Vagina (tissue), 2 donors: ENCODE results near the gene PRKCE. TPM values are rescaled to one million over a fixed set of nuclear protein-coding genes. Genes with fewer than 3 reads are reported as not detected.

Experiments used
- DNase-seq, 2 donors: peaks; one replicate each; pipeline ENCODE4 v3.0.0-alpha.2; 2017; ENCODE audit errors: extremely low spot score in 2 of 2
- H3K27ac ChIP-seq: fragments of 200-600 bp; sonication (generic); one replicate; pipeline ENCODE4 v1.5.1; 2019
- H3K27me3 ChIP-seq: fragments of 200-600 bp; sonication (generic); one replicate; pipeline ENCODE4 v1.5.1; 2019
- H3K36me3 ChIP-seq, 2 donors: fragments of 200-600 bp; sonication (generic); one replicate each; pipeline ENCODE4 v1.5.1; 2017 to 2019
- H3K4me1 ChIP-seq: fragments of 200-600 bp; sonication (generic); one replicate; pipeline ENCODE4 v1.5.1; 2019
- H3K4me3 ChIP-seq, 2 donors: fragments of 200-600 bp; sonication (generic); 1 replicate in 1 of 2; 2 replicates in 1 of 2; pipeline ENCODE4 v1.5.1; 2016 to 2019
- H3K9me3 ChIP-seq: fragments of 200-600 bp; sonication (generic); one replicate; pipeline ENCODE4 v1.5.1; 2019
- CTCF ChIP-seq, 3 experiments: fragments of 450-650 bp in 2 of 3; fragments of 200-600 bp in 1 of 3; sonication (generic) in 1 of 3; IDR thresholded peaks; one replicate each; pipeline ENCODE4 v1.5.1; 2017 to 2019; ENCODE audit warnings: antibody characterized with exemption in 3 of 3, mild to moderate bottlenecking in 2 of 3, moderate library complexity in 2 of 3
- POLR2A ChIP-seq, 2 donors: fragments of 450-650 bp; IDR thresholded peaks; one replicate each; pipeline ENCODE4 v1.6.1; 2017; ENCODE audit warnings: antibody characterized with exemption in 2 of 2, mild to moderate bottlenecking in 2 of 2, moderate library complexity in 2 of 2
- POLR2AphosphoS5 ChIP-seq, 2 donors: sonication (generic); formaldehyde crosslinking; IDR thresholded peaks; one replicate each; pipeline ENCODE4 v1.9.0; 2017; ENCODE audit warnings: antibody characterized with exemption in 2 of 2, mild to moderate bottlenecking in 2 of 2, low read depth in 1 of 2; ENCODE audit not compliant: insufficient read depth in 1 of 2
- intact Hi-C: fragments of 100-400 bp; cut with DNase I; formaldehyde crosslinking; loops from one replicate; pipeline ENCODE4 v1.15.1; 2023
- total RNA-seq: library from RNA; depleted of rRNA; stranded (reverse); fragments of >200 nt; gene quantifications from one replicate; pipeline ENCODE4 v1.2.3, GENCODE V29; 2016

PRKCE gene
- total RNA-seq, 1 donor from 2014 or later: 11.8 TPM

- no peaks in the 10 kb centered on the region for H3K36me3 ChIP-seq
- H3K4me3 ChIP-seq: no peak overlapping the region
- intact Hi-C loops: no loop called here
- DNase-seq: peak in 1 of 2 donors; percentile 74
- no peaks in the 10 kb centered on the region for H3K9me3 ChIP-seq
- H3K4me1 ChIP-seq: peaks cover 43% of the 10 kb centered on the region
- TF ChIP-seq CTCF (IDR thresholded peaks at IDR 0.05): no peak
- no peak for TF ChIP-seq POLR2AphosphoS5 (IDR thresholded peaks at IDR 0.05; ENCODE audit: insufficient read depth in 1 of 2, low read depth in 1 of 2)
- no peak for TF ChIP-seq POLR2A (IDR thresholded peaks at IDR 0.05)
- H3K27ac ChIP-seq: peak overlapping the region; percentile 14
- no peaks in the 10 kb centered on the region for H3K27me3 ChIP-seq
Observed at GRCh38 chr2:45963816-45964215, 312.3 kb downstream of the PRKCE start.

GRCh38 chr2:45964223-45964841, 312.9 kb downstream of the PRKCE start:
- no peak overlapping the region for H3K4me3 ChIP-seq
- peak overlapping the region; percentile 14 for H3K27ac ChIP-seq
- DNase-seq: peak in 1 of 2 donors; percentile 90
- peaks cover 43% of the 10 kb centered on the region for H3K4me1 ChIP-seq
- intact Hi-C loops: no loop called here
- TF ChIP-seq CTCF (IDR thresholded peaks at IDR 0.05) (no peak), POLR2AphosphoS5 (IDR thresholded peaks at IDR 0.05; ENCODE audit: insufficient read depth in 1 of 2, low read depth in 1 of 2) (peak; percentile 43 to 79)
- H3K36me3 ChIP-seq: no peaks in the 10 kb centered on the region
- no peaks in the 10 kb centered on the region for H3K9me3 ChIP-seq
- H3K27me3 ChIP-seq: no peaks in the 10 kb centered on the region

- no peaks in the 10 kb centered on the region for H3K9me3 ChIP-seq
- H3K27me3 ChIP-seq: no peaks in the 10 kb centered on the region
- TF ChIP-seq POLR2AphosphoS5 (IDR thresholded peaks at IDR 0.05; ENCODE audit: insufficient read depth in 1 of 2, low read depth in 1 of 2) (no peak), CTCF (IDR thresholded peaks at IDR 0.05) (no peak), POLR2A (IDR thresholded peaks at IDR 0.05) (no peak)
- H3K27ac ChIP-seq: no peak overlapping the region
- intact Hi-C loops: no loop called here
- H3K36me3 ChIP-seq: no peaks in the 10 kb centered on the region
- no peak overlapping the region for H3K4me3 ChIP-seq
- no peak for DNase-seq
- H3K4me1 ChIP-seq: peaks cover 43% of the 10 kb centered on the region
Observed at GRCh38 chr2:45964906-45965305, 313.4 kb downstream of the PRKCE start.

GRCh38 chr2:45965871-45966498, 314.5 kb downstream of the PRKCE start:
- peak in 1 of 2 donors; percentile 56 for DNase-seq
- no peak overlapping the region for H3K27ac ChIP-seq
- peaks cover 36% of the 10 kb centered on the region for H3K4me1 ChIP-seq
- no peaks in the 10 kb centered on the region for H3K36me3 ChIP-seq
- no peak overlapping the region for H3K4me3 ChIP-seq
- H3K27me3 ChIP-seq: no peaks in the 10 kb centered on the region
- H3K9me3 ChIP-seq: no peaks in the 10 kb centered on the region
- intact Hi-C loops: no loop called here
- no peak for TF ChIP-seq POLR2A (IDR thresholded peaks at IDR 0.05)
- no peak for TF ChIP-seq CTCF (IDR thresholded peaks at IDR 0.05)
- no peak for TF ChIP-seq POLR2AphosphoS5 (IDR thresholded peaks at IDR 0.05; ENCODE audit: insufficient read depth in 1 of 2, low read depth in 1 of 2)

- no peak for DNase-seq
- no peak for TF ChIP-seq POLR2A (IDR thresholded peaks at IDR 0.05)
- no peak for TF ChIP-seq CTCF (IDR thresholded peaks at IDR 0.05)
- peak in 1 of 2 donors; percentile 36 for TF ChIP-seq POLR2AphosphoS5 (IDR thresholded peaks at IDR 0.05; ENCODE audit: insufficient read depth in 1 of 2, low read depth in 1 of 2)
- H3K4me3 ChIP-seq: no peak overlapping the region
- peaks cover 8% of the 10 kb centered on the region for H3K4me1 ChIP-seq
- H3K27me3 ChIP-seq: no peaks in the 10 kb centered on the region
- intact Hi-C loops: no loop called here
- H3K9me3 ChIP-seq: no peaks in the 10 kb centered on the region
- no peak overlapping the region for H3K27ac ChIP-seq
- no peaks in the 10 kb centered on the region for H3K36me3 ChIP-seq
Observed at GRCh38 chr2:45968946-45969584, 317.6 kb downstream of the PRKCE start.
